ENCODE results near the gene KLLN.
"Not testable (repeated sequence)": the region's sequence is repeated elsewhere in the genome, so short reads cannot be mapped to it uniquely, and the experiment has no call there.

Gene KLLN

GRCh38 chr10:87880336-87880735, 17.0 kb upstream of the KLLN start:
- peaks cover 34% of the 10 kb centered on the region for H3K36me3 ChIP-seq (ENCODE audit: insufficient read depth, low read length)
- H3K4me1 ChIP-seq (ENCODE audit: control insufficient read depth, insufficient read depth, low read length, unreplicated experiment): peaks cover under 1% of the 10 kb centered on the region
- no peaks in the 10 kb centered on the region for H3K27me3 ChIP-seq (ENCODE audit: insufficient read depth, low read length)
- no peak overlapping the region for H3K4me3 ChIP-seq (ENCODE audit: low read depth, low read length)
- no peak overlapping the region for H2AFZ ChIP-seq (ENCODE audit: low read length, unreplicated experiment)
- peaks cover 48% of the 10 kb centered on the region for H3K79me2 ChIP-seq (ENCODE audit: control insufficient read depth, insufficient read depth, low read length, unreplicated experiment)
- no peak overlapping the region for H3K27ac ChIP-seq (ENCODE audit: low read depth, low read length)

- peaks cover 58% of the 10 kb centered on the region for H3K79me2 ChIP-seq (ENCODE audit: control insufficient read depth, insufficient read depth, low read length, unreplicated experiment)
- H3K4me3 ChIP-seq (ENCODE audit: low read depth, low read length): no peak overlapping the region
- H3K36me3 ChIP-seq (ENCODE audit: insufficient read depth, low read length): peaks cover 26% of the 10 kb centered on the region
- H3K27ac ChIP-seq (ENCODE audit: low read depth, low read length): no peak overlapping the region
- peaks cover 15% of the 10 kb centered on the region for H3K4me1 ChIP-seq (ENCODE audit: control insufficient read depth, insufficient read depth, low read length, unreplicated experiment)
- no peaks in the 10 kb centered on the region for H3K27me3 ChIP-seq (ENCODE audit: insufficient read depth, low read length)
- H2AFZ ChIP-seq (ENCODE audit: low read length, unreplicated experiment): no peak overlapping the region
Measured at GRCh38 chr10:87878664-87879459, 15.5 kb upstream of the KLLN start.

- H3K27me3 ChIP-seq (ENCODE audit: insufficient read depth, low read length): no peaks in the 10 kb centered on the region
- no peak overlapping the region for H2AFZ ChIP-seq (ENCODE audit: low read length, unreplicated experiment)
- no peak overlapping the region for H3K4me3 ChIP-seq (ENCODE audit: low read depth, low read length)
- no peak overlapping the region for H3K27ac ChIP-seq (ENCODE audit: low read depth, low read length)
- H3K79me2 ChIP-seq (ENCODE audit: control insufficient read depth, insufficient read depth, low read length, unreplicated experiment): peaks cover 71% of the 10 kb centered on the region
- peaks cover 24% of the 10 kb centered on the region for H3K4me1 ChIP-seq (ENCODE audit: control insufficient read depth, insufficient read depth, low read length, unreplicated experiment)
- peaks cover 19% of the 10 kb centered on the region for H3K36me3 ChIP-seq (ENCODE audit: insufficient read depth, low read length)
Measured at GRCh38 chr10:87875929-87876571, 12.7 kb upstream of the KLLN start.

- Histone ChIP-seq H3K36me3 (ENCODE audit: insufficient read depth, low read length) (peaks cover 5% of the 10 kb centered on the region), H3K4me1 (ENCODE audit: control insufficient read depth, insufficient read depth, low read length, unreplicated experiment) (peaks cover 42% of the 10 kb centered on the region), H3K27ac (ENCODE audit: low read depth, low read length) (no peak overlapping the region)
Measured at GRCh38 chr10:87873656-87874055, 10.3 kb upstream of the KLLN start.

GRCh38 chr10:87872828-87873227, 9.5 kb upstream of the KLLN start:
- H3K27ac ChIP-seq (ENCODE audit: low read depth, low read length): no peak overlapping the region
- H3K79me2 ChIP-seq (ENCODE audit: control insufficient read depth, insufficient read depth, low read length, unreplicated experiment): peaks cover 87% of the 10 kb centered on the region
- H3K4me3 ChIP-seq (ENCODE audit: low read depth, low read length): no peak overlapping the region
- peaks cover 3% of the 10 kb centered on the region; the same call in 1 of the 2 replicates for H3K36me3 ChIP-seq (ENCODE audit: insufficient read depth, low read length)
- H3K4me1 ChIP-seq (ENCODE audit: control insufficient read depth, insufficient read depth, low read length, unreplicated experiment): peaks cover 48% of the 10 kb centered on the region
- no peak overlapping the region for H2AFZ ChIP-seq (ENCODE audit: low read length, unreplicated experiment)
- no peaks in the 10 kb centered on the region for H3K27me3 ChIP-seq (ENCODE audit: insufficient read depth, low read length)

More at GRCh38 chr10:87873656-87874055, 10.3 kb upstream of the KLLN start:
- Histone ChIP-seq H3K79me2 (ENCODE audit: control insufficient read depth, insufficient read depth, low read length, unreplicated experiment) (peaks cover 85% of the 10 kb centered on the region), H3K27me3 (ENCODE audit: insufficient read depth, low read length) (no peaks in the 10 kb centered on the region), H2AFZ (ENCODE audit: low read length, unreplicated experiment) (no peak overlapping the region), H3K4me3 (ENCODE audit: low read depth, low read length) (no peak overlapping the region; the same call in 1 of the 2 replicates)

- Histone ChIP-seq H3K79me2 (ENCODE audit: control insufficient read depth, insufficient read depth, low read length, unreplicated experiment) (peaks cover 99% of the 10 kb centered on the region), H3K36me3 (ENCODE audit: insufficient read depth, low read length) (no peaks in the 10 kb centered on the region), H2AFZ (ENCODE audit: low read length, unreplicated experiment) (no peak overlapping the region), H3K27me3 (ENCODE audit: insufficient read depth, low read length) (no peaks in the 10 kb centered on the region), H3K27ac (ENCODE audit: low read depth, low read length) (no peak overlapping the region), H3K4me3 (ENCODE audit: low read depth, low read length) (no peak overlapping the region), H3K4me1 (ENCODE audit: control insufficient read depth, insufficient read depth, low read length, unreplicated experiment) (peaks cover 44% of the 10 kb centered on the region)
Measured at GRCh38 chr10:87869773-87870551, 6.6 kb upstream of the KLLN start.

- not testable (repeated sequence) for H3K27ac ChIP-seq (ENCODE audit: low read depth, low read length); H3K36me3 ChIP-seq (ENCODE audit: insufficient read depth, low read length); H2AFZ ChIP-seq (ENCODE audit: low read length, unreplicated experiment); H3K27me3 ChIP-seq (ENCODE audit: insufficient read depth, low read length)
- H3K79me2 ChIP-seq (ENCODE audit: control insufficient read depth, insufficient read depth, low read length, unreplicated experiment): peaks cover 99% of the 10 kb centered on the region
- peaks cover 36% of the 10 kb centered on the region for H3K4me1 ChIP-seq (ENCODE audit: control insufficient read depth, insufficient read depth, low read length, unreplicated experiment)
- H3K4me3 ChIP-seq (ENCODE audit: low read depth, low read length): peak overlapping the region; percentile 83
Measured at GRCh38 chr10:87869139-87869538, 5.8 kb upstream of the KLLN start.

GRCh38 chr10:87868277-87868676, 4.9 kb upstream of the KLLN start:
- Histone ChIP-seq H3K4me1 (ENCODE audit: control insufficient read depth, insufficient read depth, low read length, unreplicated experiment) (peaks cover 28% of the 10 kb centered on the region), H2AFZ (ENCODE audit: low read length, unreplicated experiment) (no peak overlapping the region), H3K27me3 (ENCODE audit: insufficient read depth, low read length) (no peaks in the 10 kb centered on the region), H3K4me3 (ENCODE audit: low read depth, low read length) (peak overlapping the region; percentile 83), H3K27ac (ENCODE audit: low read depth, low read length) (no peak overlapping the region), H3K36me3 (ENCODE audit: insufficient read depth, low read length) (no peaks in the 10 kb centered on the region), H3K79me2 (ENCODE audit: control insufficient read depth, insufficient read depth, low read length, unreplicated experiment) (peaks cover 91% of the 10 kb centered on the region)

GRCh38 chr10:87867453-87867852, 4.1 kb upstream of the KLLN start:
- peaks cover 26% of the 10 kb centered on the region for H3K4me1 ChIP-seq (ENCODE audit: control insufficient read depth, insufficient read depth, low read length, unreplicated experiment)
- H3K27me3 ChIP-seq (ENCODE audit: insufficient read depth, low read length): no peaks in the 10 kb centered on the region
- H3K79me2 ChIP-seq (ENCODE audit: control insufficient read depth, insufficient read depth, low read length, unreplicated experiment): peaks cover 83% of the 10 kb centered on the region
- H3K27ac ChIP-seq (ENCODE audit: low read depth, low read length): no peak overlapping the region
- H3K36me3 ChIP-seq (ENCODE audit: insufficient read depth, low read length): no peaks in the 10 kb centered on the region
- no peak overlapping the region for H2AFZ ChIP-seq (ENCODE audit: low read length, unreplicated experiment)
- H3K4me3 ChIP-seq (ENCODE audit: low read depth, low read length): peak overlapping the region; percentile 83

GRCh38 chr10:87866412-87866974, 3.2 kb upstream of the KLLN start:
- Histone ChIP-seq H3K79me2 (ENCODE audit: control insufficient read depth, insufficient read depth, low read length, unreplicated experiment) (peaks cover 73% of the 10 kb centered on the region), H3K27ac (ENCODE audit: low read depth, low read length) (no peak overlapping the region), H3K36me3 (ENCODE audit: insufficient read depth, low read length) (no peaks in the 10 kb centered on the region), H3K4me1 (ENCODE audit: control insufficient read depth, insufficient read depth, low read length, unreplicated experiment) (peaks cover 26% of the 10 kb centered on the region), H3K4me3 (ENCODE audit: low read depth, low read length) (peak overlapping the region; percentile 83), H3K27me3 (ENCODE audit: insufficient read depth, low read length) (no peaks in the 10 kb centered on the region), H2AFZ (ENCODE audit: low read length, unreplicated experiment) (no peak overlapping the region)
